ENCODE results near the gene PACSIN1.
A peak's percentile ranks its signal among the peaks of the same experiment; 100 is the strongest.
"Not testable (repeated sequence)": the region's sequence is repeated elsewhere in the genome, so short reads cannot be mapped to it uniquely, and the experiment has no call there.

Gene PACSIN1

GRCh38 chr6:34457742-34458735, 7.8 kb upstream of the PACSIN1 start:
- DNase-seq: no peak

- DNase-seq: peak in 10 of 56 donors; percentile 5 to 44 (median 8)
These were observed 5.8 kb upstream of the PACSIN1 start for GRCh38 chr6:34459899-34460593.

GRCh38 chr6:34460796-34461507, 4.9 kb upstream of the PACSIN1 start:
- no peak for DNase-seq

- no peak for DNase-seq
These were observed 3.9 kb upstream of the PACSIN1 start for GRCh38 chr6:34462010-34462409.

GRCh38 chr6:34462551-34462971, 3.3 kb upstream of the PACSIN1 start:
- no peak for DNase-seq

GRCh38 chr6:34463299-34463698, 2.6 kb upstream of the PACSIN1 start:
- no peak for DNase-seq

- no peak for DNase-seq
These were observed 2.0 kb upstream of the PACSIN1 start for GRCh38 chr6:34463849-34464248.

GRCh38 chr6:34466242-34467185, 638 bp downstream of the PACSIN1 start:
- peak in 2 of 56 donors; percentile 12 to 41 for DNase-seq

GRCh38 chr6:34468378-34468892, 2.6 kb downstream of the PACSIN1 start:
- no peak for DNase-seq

GRCh38 chr6:34469499-34469898, 3.6 kb downstream of the PACSIN1 start:
- DNase-seq: no peak

- no peak for DNase-seq
These were observed 6.5 kb downstream of the PACSIN1 start for GRCh38 chr6:34472425-34472824.

GRCh38 chr6:34473967-34474366, 8.1 kb downstream of the PACSIN1 start:
- DNase-seq: no peak

GRCh38 chr6:34474754-34475153, 8.9 kb downstream of the PACSIN1 start:
- DNase-seq: no peak

- DNase-seq: no peak
These were observed 9.4 kb downstream of the PACSIN1 start for GRCh38 chr6:34475238-34475682.

- no peak for DNase-seq
These were observed 10.0 kb downstream of the PACSIN1 start for GRCh38 chr6:34475767-34476328.

GRCh38 chr6:34476447-34476846, 10.6 kb downstream of the PACSIN1 start:
- no peak for DNase-seq

- no peak for DNase-seq
These were observed 11.0 kb downstream of the PACSIN1 start for GRCh38 chr6:34476921-34477320.

GRCh38 chr6:34478796-34479195, 12.9 kb downstream of the PACSIN1 start:
- no peak for DNase-seq

- DNase-seq: not testable (repeated sequence)
These were observed 17.9 kb downstream of the PACSIN1 start for GRCh38 chr6:34483781-34484180.

- DNase-seq: no peak
These were observed 18.5 kb downstream of the PACSIN1 start for GRCh38 chr6:34484391-34484790.
